ENCODE measurements around the gene CRIP3.

GRCh38 chr6:43310134-43310533 is 1.5 kb upstream of the CRIP3 start:
- no peak for TF ChIP-seq CTCF (IDR thresholded peaks at IDR 0.05; ENCODE audit: insufficient read depth, low read depth, low read length)
- TF ChIP-seq EZH2 (IDR thresholded peaks at IDR 0.05; ENCODE audit: insufficient read depth, low read length) = no peak

Data from astrocyte (in vitro differentiated cells and primary cell).